A673 (cell line): Measurements from ENCODE around the gene GLYR1.

Experiments
- CTCF ChIP-seq: fragments of 300-800, 200-600 bp; sonication (generic); conservative IDR thresholded peaks from 2 replicates; pipeline ENCODE4 v1.5.1; 2017; ENCODE audit warnings: low read depth, mild to moderate bottlenecking, antibody characterized with exemption, low read length, moderate library complexity, mixed read lengths
- EZH2 ChIP-seq: fragments of 200-600 bp; sonication (generic); IDR thresholded peaks from 2 replicates; pipeline ENCODE4 v1.6.1; 2017; ENCODE audit warnings: borderline replicate concordance, low read depth, mild to moderate bottlenecking, mixed read lengths, antibody characterized with exemption, low read length; ENCODE audit not compliant: poor library complexity, severe bottlenecking

GRCh38 chr16:4886151-4886550 lies 39.1 kb upstream of the GLYR1 start:
- TF ChIP-seq CTCF (no peak), EZH2 (no peak)
